Breast epithelium (tissue), 3 donors: ENCODE results near the gene TET2.

Experiments
- CTCF ChIP-seq, 3 donors: fragments of 450-650 bp; IDR thresholded peaks; one replicate each; pipeline ENCODE4 v1.5.1; 2016 to 2017; ENCODE audit warnings: antibody characterized with exemption in 3 of 3, mild to moderate bottlenecking in 3 of 3, moderate library complexity in 3 of 3
- POLR2AphosphoS5 ChIP-seq, 3 donors: sonication (generic); formaldehyde crosslinking; IDR thresholded peaks; one replicate each; pipeline ENCODE4 v1.6.1; 2017; ENCODE audit warnings: antibody characterized with exemption in 3 of 3

GRCh38 chr4:105148356-105148755, 1.7 kb downstream of the TET2 start:
- no peak for TF ChIP-seq CTCF (IDR thresholded peaks at IDR 0.05)
- no peak for TF ChIP-seq POLR2AphosphoS5 (IDR thresholded peaks at IDR 0.05)
